Gastroesophageal sphincter (tissue), 4 donors: Measurements from ENCODE around the gene KRTAP17-1. TPM values are rescaled to one million over a fixed set of nuclear protein-coding genes. Genes with fewer than 3 reads are reported as not detected.
A peak's percentile ranks its signal among the peaks of the same experiment; 100 is the strongest.

Experiments
- ATAC-seq: fragments of 150-250 bp; one replicate; pipeline ENCODE4 v1.9.1; 2016; ENCODE audit warnings: mild to moderate bottlenecking, moderate library complexity
- H3K27ac ChIP-seq, 4 donors: fragments of 200-600 bp; sonication (generic) in 3 of 4; 1 replicate in 3 of 4; 2 replicates in 1 of 4; pipeline ENCODE4 v1.5.1; 2016 to 2019
- H3K27me3 ChIP-seq: fragments of 200-600 bp; sonication (generic); one replicate; pipeline ENCODE4 v1.5.1; 2019
- H3K36me3 ChIP-seq, 2 donors: fragments of 200-600 bp; sonication (generic); one replicate each; pipeline ENCODE4 v1.5.1; 2019; ENCODE audit warnings: control low read depth in 1 of 2
- H3K4me1 ChIP-seq, 3 donors: fragments of 200-600 bp; sonication (generic); 1 replicate in 2 of 3; 2 replicates in 1 of 3; pipeline ENCODE4 v1.5.1; 2016 to 2019; ENCODE audit warnings: control low read depth in 2 of 3
- H3K4me3 ChIP-seq, 2 donors: fragments of 200-600 bp; sonication (generic); one replicate each; pipeline ENCODE4 v1.5.1; 2019; ENCODE audit warnings: mild to moderate bottlenecking in 1 of 2, moderate library complexity in 1 of 2
- H3K9me3 ChIP-seq, 3 donors: fragments of 200-600 bp; sonication (generic); one replicate each; pipeline ENCODE4 v1.5.1; 2017 to 2019; ENCODE audit warnings: control low read depth in 2 of 3
- CTCF ChIP-seq, 4 experiments: fragments of 200-600 bp in 2 of 4; fragments of 450-650 bp in 2 of 4; sonication (generic) in 1 of 4; IDR thresholded peaks; one replicate each; pipeline ENCODE4 v1.5.1; 2017 to 2019; ENCODE audit warnings: antibody characterized with exemption in 4 of 4, mild to moderate bottlenecking in 2 of 4, moderate library complexity in 2 of 4
- EP300 ChIP-seq: sonication (generic); formaldehyde crosslinking; IDR thresholded peaks from one replicate; pipeline ENCODE4 v1.6.1; 2017; ENCODE audit warnings: antibody characterized with exemption, mild to moderate bottlenecking
- POLR2A ChIP-seq, 2 donors: fragments of 450-650 bp; IDR thresholded peaks; one replicate each; pipeline ENCODE4 v1.6.1; 2017; ENCODE audit warnings: antibody characterized with exemption in 2 of 2, mild to moderate bottlenecking in 2 of 2, moderate library complexity in 1 of 2
- POLR2AphosphoS5 ChIP-seq: sonication (generic); formaldehyde crosslinking; IDR thresholded peaks from one replicate; pipeline ENCODE4 v1.6.1; 2017; ENCODE audit warnings: antibody characterized with exemption
- WGBS, 2 donors: methylation state at CpG; one replicate each; pipeline ENCODE4 v1.1.5; 2018; ENCODE audit warnings: low coverage in 1 of 2; 5-methylcytosine and 5-hydroxymethylcytosine counted together
- total RNA-seq, 4 donors: library from RNA; depleted of rRNA; stranded (reverse); fragments of >200 nt; gene quantifications; one replicate each; pipeline ENCODE4 v1.1.0, GENCODE V29; 2016

The KRTAP17-1 gene
- total RNA-seq, 4 donors from 2014 or later = not detected

- WGBS, 2 donors = 54 to 63% methylated on average over 6 of the region's 10 CpGs
- Histone ChIP-seq H3K27ac (no peak overlapping the region), H3K27me3 (peaks cover 25% of the 10 kb centered on the region), H3K4me1 (peaks cover 0 to 5% (median 0%) of the 10 kb centered on the region in 3 donors), H3K4me3 (no peak overlapping the region), H3K36me3 (no peaks in the 10 kb centered on the region), H3K9me3 (no peaks in the 10 kb centered on the region)
- TF ChIP-seq POLR2A (IDR thresholded peaks at IDR 0.05) (no peak), EP300 (no peak), POLR2AphosphoS5 (no peak), CTCF (IDR thresholded peaks at IDR 0.05) (no peak)
- ATAC-seq = peak; percentile 22
These were observed 7.1 kb downstream of the KRTAP17-1 start for GRCh38 chr17:41308251-41308917.

- ATAC-seq = no peak
- Histone ChIP-seq H3K4me1 (peaks cover 0 to 5% (median 0%) of the 10 kb centered on the region in 3 donors), H3K4me3 (no peak overlapping the region), H3K9me3 (no peaks in the 10 kb centered on the region), H3K27me3 (peaks cover 23% of the 10 kb centered on the region), H3K36me3 (no peaks in the 10 kb centered on the region), H3K27ac (no peak overlapping the region)
- no peak for TF ChIP-seq POLR2AphosphoS5
- no peak for TF ChIP-seq POLR2A (IDR thresholded peaks at IDR 0.05)
- no peak for TF ChIP-seq CTCF (IDR thresholded peaks at IDR 0.05)
- WGBS, 2 donors = 77 to 93% methylated on average over 3 to 7 of the region's 9 CpGs
These were observed 7.9 kb downstream of the KRTAP17-1 start for GRCh38 chr17:41307647-41308046.

- H3K36me3 ChIP-seq = no peaks in the 10 kb centered on the region
- peaks cover 16% of the 10 kb centered on the region for H3K27me3 ChIP-seq
- TF ChIP-seq EP300 (no peak), CTCF (IDR thresholded peaks at IDR 0.05) (no peak), POLR2AphosphoS5 (no peak), POLR2A (IDR thresholded peaks at IDR 0.05) (no peak)
- no peaks in the 10 kb centered on the region for H3K9me3 ChIP-seq
- H3K27ac ChIP-seq = no peak overlapping the region
- peaks cover 0 to 5% (median 0%) of the 10 kb centered on the region in 3 donors for H3K4me1 ChIP-seq
- ATAC-seq = no peak
- WGBS, 2 donors = 76 to 92% methylated on average over 10 to 12 of the region's 12 CpGs
- H3K4me3 ChIP-seq = no peak overlapping the region
These were observed 11.4 kb downstream of the KRTAP17-1 start for GRCh38 chr17:41304091-41304490.

- 74 to 100% methylated on average over 1 to 4 of the region's 4 CpGs for WGBS, 2 donors
These were observed 12.5 kb downstream of the KRTAP17-1 start for GRCh38 chr17:41302981-41303380.

More at GRCh38 chr17:41302981-41303380, 12.5 kb downstream of the KRTAP17-1 start:
- Histone ChIP-seq H3K9me3 (no peaks in the 10 kb centered on the region), H3K36me3 (no peaks in the 10 kb centered on the region), H3K4me1 (no peaks in the 10 kb centered on the region), H3K4me3 (no peak overlapping the region), H3K27ac (no peak overlapping the region), H3K27me3 (peaks cover 13% of the 10 kb centered on the region)
- no peak for ATAC-seq
- TF ChIP-seq POLR2AphosphoS5 (no peak), EP300 (no peak), POLR2A (IDR thresholded peaks at IDR 0.05) (no peak), CTCF (IDR thresholded peaks at IDR 0.05) (no peak)
